Activated T-helper 1 cell treated with anti-CD3 and anti-CD28 coated beads, Interleukin-2, amount 50 U/mL, for 16 hours (primary cell): ENCODE results near the gene XRRA1.
"Not testable (repeated sequence)": the region's sequence is repeated elsewhere in the genome, so short reads cannot be mapped to it uniquely, and the experiment has no call there.

Source experiments
- DNase-seq, 2 donors: peaks; one replicate each; pipeline ENCODE4 v3.0.0-alpha.2; 2020; ENCODE audit warnings: low read depth in 1 of 2, low spot score in 1 of 2

Gene XRRA1

DNA sequence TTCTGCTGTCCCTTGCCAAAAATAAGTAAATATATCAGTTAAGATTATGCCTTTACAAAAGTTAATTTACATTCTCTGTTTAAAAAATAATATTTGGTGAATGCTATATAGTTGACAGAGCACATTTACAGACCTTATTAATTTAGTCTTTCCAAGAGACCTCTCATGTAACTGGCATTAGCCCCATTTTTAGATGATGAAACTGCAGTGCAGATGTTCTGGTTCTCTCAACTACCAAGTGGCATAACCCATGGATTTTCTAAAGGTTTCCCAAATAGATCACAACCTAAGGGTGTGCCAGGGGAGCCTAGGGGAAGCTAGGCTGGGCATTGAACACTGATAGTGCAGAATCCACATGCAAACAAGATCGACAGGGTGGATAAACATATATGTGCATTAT lies 111.7 kb downstream of the XRRA1 start:
- DNase-seq: no peak

DNA sequence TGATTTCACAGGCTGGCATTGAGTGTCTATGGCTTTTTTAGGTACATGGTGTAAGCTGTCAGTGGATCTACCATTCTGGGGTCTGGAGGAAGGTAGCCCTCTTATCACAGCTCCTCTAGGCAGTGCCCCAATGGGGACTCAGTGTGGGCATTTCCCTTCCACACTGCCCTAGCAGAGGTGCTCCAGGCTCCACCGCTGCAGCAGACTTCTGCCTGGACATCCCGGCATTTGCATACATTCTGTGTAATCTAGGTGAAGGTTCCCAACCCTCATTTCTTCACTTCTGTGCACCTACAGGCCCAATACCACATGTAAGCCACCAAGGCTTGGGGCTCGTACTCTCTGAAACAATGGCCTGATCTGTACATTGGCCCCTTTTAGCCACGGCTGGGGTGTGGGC lies 122.0 kb downstream of the XRRA1 start:
- DNase-seq: no peak

DNA sequence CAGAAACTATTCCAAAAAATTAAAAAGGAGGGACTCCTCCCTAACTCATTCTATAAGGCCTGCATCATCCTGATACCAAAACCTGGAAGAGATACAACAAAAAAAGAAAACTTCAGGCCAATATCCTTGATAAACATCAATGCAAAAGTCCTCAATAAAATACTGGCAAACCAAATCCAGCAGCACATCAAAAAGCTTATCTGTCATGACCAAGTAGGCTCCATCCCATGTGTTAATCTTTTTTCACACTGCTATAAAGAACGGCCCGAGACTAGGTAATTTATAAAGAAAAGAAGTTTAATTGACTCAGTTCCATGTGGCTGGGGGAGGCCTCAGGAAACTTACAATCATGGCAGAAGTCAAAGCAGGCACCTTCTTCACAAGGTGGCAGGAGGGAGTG lies 123.3 kb downstream of the XRRA1 start:
- DNase-seq: not testable (repeated sequence)

DNA sequence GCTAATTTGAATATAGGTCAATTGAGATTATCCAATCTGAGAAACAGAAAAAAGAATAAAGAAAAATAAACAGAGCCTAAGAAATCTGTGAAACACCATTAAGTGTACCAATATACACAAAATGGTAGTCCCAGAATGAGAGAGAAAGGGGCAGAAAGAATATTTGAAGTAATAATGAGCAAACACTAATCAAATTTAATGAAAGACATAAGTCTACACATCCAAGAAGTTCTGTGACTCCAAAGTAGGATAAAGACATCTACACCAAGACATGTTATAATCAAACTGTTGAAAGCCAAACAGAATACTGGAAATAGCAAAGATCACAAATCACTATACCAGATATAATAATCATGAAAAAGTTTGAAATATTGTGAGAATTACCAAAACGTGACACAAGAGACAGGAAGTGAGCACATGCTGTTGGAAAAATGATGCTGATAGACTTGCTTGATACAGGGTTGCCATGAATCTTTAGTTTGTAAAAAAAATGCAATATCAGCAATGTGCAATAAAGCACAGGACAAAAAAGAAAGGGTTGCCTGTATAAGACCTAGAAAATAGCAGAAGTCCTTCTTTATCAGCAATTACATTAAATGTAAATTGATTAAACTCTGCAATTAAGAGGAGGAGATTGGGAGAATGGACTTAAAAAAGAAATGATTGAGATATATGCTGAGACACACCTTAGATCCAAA lies 124.5 kb downstream of the XRRA1 start:
- DNase-seq: no peak

DNA sequence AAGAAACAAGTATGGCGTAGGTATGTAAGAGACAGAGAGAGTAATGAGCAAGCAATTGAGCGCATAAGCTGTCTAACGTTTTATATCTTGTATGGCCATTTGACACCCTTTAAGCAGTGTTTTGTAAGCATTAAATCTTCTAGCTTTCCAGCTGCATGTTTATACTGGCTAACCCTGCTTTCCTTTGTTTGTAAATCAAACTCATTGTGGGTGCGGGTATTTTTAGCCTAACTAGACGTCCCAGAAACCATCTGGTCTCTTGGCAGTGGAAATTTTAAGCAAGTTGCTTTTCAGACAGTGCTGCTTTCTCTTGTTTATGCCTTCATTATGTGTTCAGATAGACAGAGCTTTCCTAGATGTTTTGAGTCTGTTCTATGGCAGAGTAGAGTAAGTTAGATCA lies 126.7 kb downstream of the XRRA1 start:
- DNase-seq: no peak

DNA sequence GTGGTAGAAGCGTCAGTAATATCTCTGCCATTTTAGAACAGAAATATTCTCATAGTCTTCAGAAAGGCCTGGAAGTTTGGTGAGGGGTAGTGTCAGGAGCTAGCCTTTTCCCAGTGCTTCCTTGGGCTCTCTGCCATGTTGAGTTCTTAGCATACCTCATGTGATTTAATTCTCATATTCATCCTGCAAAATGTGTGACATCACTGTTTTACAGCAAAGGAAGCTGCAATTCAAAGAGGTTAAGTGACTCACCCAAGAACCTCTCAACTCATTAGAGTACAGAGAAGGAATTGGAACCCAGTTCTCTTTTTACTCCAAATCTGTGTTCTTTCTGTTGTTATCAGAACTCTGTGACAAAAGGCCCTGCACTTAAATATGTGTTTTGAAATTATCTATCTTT lies 128.1 kb downstream of the XRRA1 start:
- no peak for DNase-seq

DNA sequence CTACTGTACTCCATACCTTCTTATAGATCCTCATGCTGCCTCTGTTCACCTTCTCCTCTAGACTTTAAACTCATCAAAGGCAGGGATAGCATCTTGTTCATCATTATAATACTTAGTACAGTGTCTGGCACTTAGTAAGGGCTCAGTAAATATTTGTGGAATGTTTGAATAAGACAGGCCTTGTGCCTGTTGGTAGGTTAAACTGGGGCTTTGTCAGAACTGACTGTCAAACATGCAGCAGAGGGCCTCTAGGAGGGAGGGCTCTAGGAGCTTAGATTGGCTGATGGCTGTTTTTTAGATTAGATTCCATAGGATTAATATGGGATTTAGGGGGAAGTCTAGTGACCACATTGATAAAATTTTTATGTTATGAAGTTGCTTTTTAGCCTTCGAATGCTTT lies 129.5 kb downstream of the XRRA1 start:
- no peak for DNase-seq

GRCh38 chr11:74818283-74818946 lies 130.5 kb downstream of the XRRA1 start:
- no peak for DNase-seq

GRCh38 chr11:74816664-74817063 lies 132.2 kb downstream of the XRRA1 start:
- DNase-seq: no peak

GRCh38 chr11:74815966-74816365 lies 132.9 kb downstream of the XRRA1 start:
- DNase-seq: no peak

DNA sequence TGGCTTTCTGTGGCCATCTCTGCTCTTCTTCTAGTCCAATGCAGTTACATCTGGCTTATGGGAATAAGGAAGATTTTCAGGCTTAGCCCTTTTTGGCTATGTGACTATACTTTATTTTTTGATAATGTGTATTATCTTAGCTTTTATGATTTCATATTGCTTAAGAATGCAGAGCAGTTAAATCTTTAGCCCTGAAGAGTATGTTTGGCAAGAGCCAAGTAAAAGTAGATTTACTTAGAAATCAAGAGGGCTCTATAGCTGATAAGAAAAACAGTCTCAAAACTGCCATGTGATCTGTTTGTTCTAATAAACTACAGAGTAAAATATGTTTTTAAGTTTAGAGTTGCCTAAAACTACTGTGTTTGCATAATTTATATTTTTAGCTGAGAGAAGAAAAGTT lies 139.1 kb downstream of the XRRA1 start:
- DNase-seq: no peak

DNA sequence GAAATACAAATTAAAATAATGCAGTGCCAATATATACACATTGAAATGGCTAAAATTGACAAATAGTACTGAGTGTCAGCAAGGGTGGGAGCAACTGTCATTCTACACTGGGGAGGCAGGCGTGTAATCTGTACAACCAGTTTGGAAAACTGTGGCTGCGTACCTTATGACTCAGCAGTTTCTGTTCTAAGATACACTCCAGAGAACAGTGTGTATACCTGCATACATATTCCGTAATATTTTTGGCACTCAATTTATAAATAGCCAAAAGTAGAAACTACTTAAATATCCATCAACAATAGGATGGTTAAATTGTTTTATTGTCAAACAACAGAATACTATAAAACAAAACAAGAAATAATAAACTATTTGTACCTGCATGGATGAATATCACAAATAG lies 142.6 kb downstream of the XRRA1 start:
- no peak for DNase-seq

- DNase-seq: no peak
Measured at GRCh38 chr11:74791333-74792100, 157.4 kb downstream of the XRRA1 start.
